ENCODE results near the gene FIG4. TPM values are rescaled to one million over a fixed set of nuclear protein-coding genes. Genes with fewer than 3 reads are reported as not detected.

The FIG4 gene
- total and polyA plus RNA-seq, 2 of the 13 experiments (the other 11 are each of a cell fraction or from before 2014, with no cell fraction given): 5.5 to 7.9 TPM

DNA sequence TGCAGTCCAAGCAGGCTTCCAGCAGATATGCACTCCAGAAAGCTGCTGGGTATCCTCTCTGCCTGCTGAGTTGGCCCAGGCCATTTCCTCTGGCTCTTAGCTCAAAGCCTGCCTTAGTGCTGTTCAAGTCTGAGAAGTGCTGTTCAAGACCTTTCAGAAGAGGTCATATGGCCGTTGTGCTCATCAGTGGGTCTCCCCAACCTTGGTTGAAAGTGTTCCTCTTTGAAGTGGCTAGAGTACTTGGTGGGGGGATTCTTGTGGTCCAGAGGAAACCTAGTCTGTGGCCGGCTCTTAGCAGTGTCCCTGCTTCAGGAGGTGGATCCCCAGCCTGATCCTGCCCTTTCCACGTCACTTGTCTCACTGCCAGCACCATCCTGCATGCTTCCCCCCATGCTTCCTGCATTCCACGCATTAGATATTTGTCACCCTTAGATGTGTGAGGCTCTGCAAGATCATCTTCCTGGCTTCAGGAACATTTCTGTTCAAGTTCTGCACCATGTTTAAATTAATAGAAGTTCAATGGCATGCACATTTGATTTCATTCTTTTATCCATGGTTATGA is 105.0 kb downstream of the FIG4 start:
- Histone ChIP-seq H3K9me3 (ENCODE audit: low read length) (no peaks in the 10 kb centered on the region), H3K4me2 (ENCODE audit: low read depth, low read length) (no peak overlapping the region), H3K4me1 (ENCODE audit: insufficient read depth, low read length) (0 out of 2 replicates have a peak, but pooled peaks cover 7% of the 10 kb centered on the region), H3K9ac (ENCODE audit: insufficient read depth, low read depth, low read length) (no peak overlapping the region), H3K36me3 (replicated peaks in 1 of 2; ENCODE audit: control insufficient read depth in 1 of 2, insufficient read depth in 2 of 2, low read length in 2 of 2) (no peaks in the 10 kb centered on the region; a peak in 1 of 5 replicates), H3K27me3 (ENCODE audit: control insufficient read depth in 1 of 2, insufficient read depth in 2 of 2, low read length in 2 of 2) (no peaks in the 10 kb centered on the region), H3K4me3 (replicated peaks in 1 of 3; ENCODE audit: insufficient read depth in 1 of 3, low read depth in 2 of 3, low read length in 3 of 3) (no peak overlapping the region), H3K27ac (ENCODE audit: extremely low read length, insufficient read depth, low read length) (no peak overlapping the region), H2AFZ (ENCODE audit: low read length) (no peak overlapping the region), H3K79me2 (ENCODE audit: insufficient read depth, low read length) (no peaks in the 10 kb centered on the region), H4K20me1 (ENCODE audit: insufficient read depth, low read length) (no peaks in the 10 kb centered on the region)
- POLR2A ChIA-PET: no interaction called here
- 100% methylated on average over 2 of the region's 4 CpGs for WGBS (ENCODE audit: low lambda C conversion rate)
- intact Hi-C loops (cut with micrococcal nuclease; ENCODE audit: unreplicated experiment): no loop called here
- CTCF ChIA-PET (ENCODE audit: low intra/inter-chr PET ratio, low total read pairs): no interaction called here
- FAIRE-seq (no peak), DNase-seq (ENCODE audit: low spot score) (no peak), ATAC-seq (no peak)
- TF ChIP-seq ZNF44 (CRISPR knock-in tag; IDR thresholded peaks at IDR 0.05) (no peak), ZNF607 (CRISPR knock-in tag; IDR thresholded peaks at IDR 0.05; ENCODE audit: borderline replicate concordance) (no peak), ZSCAN21 (CRISPR knock-in tag; IDR thresholded peaks at IDR 0.05; ENCODE audit: borderline replicate concordance) (no peak), ZNF552 (CRISPR knock-in tag; IDR thresholded peaks at IDR 0.05; ENCODE audit: borderline replicate concordance) (no peak), ZNF547 (CRISPR knock-in tag; IDR thresholded peaks at IDR 0.05) (no peak), FOSL2 (CRISPR knock-in tag; IDR thresholded peaks at IDR 0.05) (no peak), TP53 (CRISPR knock-in tag; conservative IDR thresholded peaks at IDR 0.05) (no peak), RELA (CRISPR knock-in tag; IDR thresholded peaks at IDR 0.05) (no peak), ADNP (CRISPR knock-in tag; IDR thresholded peaks at IDR 0.05) (no peak), IRX3 (CRISPR knock-in tag; IDR thresholded peaks at IDR 0.05; ENCODE audit: borderline replicate concordance, low read depth) (no peak), TSC22D2 (CRISPR knock-in tag; IDR thresholded peaks at IDR 0.05; ENCODE audit: borderline replicate concordance) (no peak), ZNF75D (CRISPR knock-in tag; IDR thresholded peaks at IDR 0.05; ENCODE audit: borderline replicate concordance) (no peak), ZNF275 (CRISPR knock-in tag; IDR thresholded peaks at IDR 0.05; ENCODE audit: borderline replicate concordance) (no peak), ATF6 (CRISPR knock-in tag; conservative IDR thresholded peaks at IDR 0.05) (no peak), TCF7 (IDR thresholded peaks at IDR 0.05; ENCODE audit: low read depth) (no peak)
- in situ Hi-C loops (cut with HindIII; ENCODE audit: extremely low pct_ligation_motif_present, low pct_unique_long_range_greater_than_20kb): no loop called here
- no TSS peak for BruUV-seq (replicated peaks)

Data from HepG2 (cell line).